ENCODE measurements around the gene INTS14. TPM values are rescaled to one million over a fixed set of nuclear protein-coding genes. Genes with fewer than 3 reads are reported as not detected.

INTS14 gene
- total and polyA plus RNA-seq, 9 of the 15 experiments (the other 6 are each of a cell fraction or from before 2014, with no cell fraction given), result 30.5 to 92.4 (median 46.5) TPM

DNA sequence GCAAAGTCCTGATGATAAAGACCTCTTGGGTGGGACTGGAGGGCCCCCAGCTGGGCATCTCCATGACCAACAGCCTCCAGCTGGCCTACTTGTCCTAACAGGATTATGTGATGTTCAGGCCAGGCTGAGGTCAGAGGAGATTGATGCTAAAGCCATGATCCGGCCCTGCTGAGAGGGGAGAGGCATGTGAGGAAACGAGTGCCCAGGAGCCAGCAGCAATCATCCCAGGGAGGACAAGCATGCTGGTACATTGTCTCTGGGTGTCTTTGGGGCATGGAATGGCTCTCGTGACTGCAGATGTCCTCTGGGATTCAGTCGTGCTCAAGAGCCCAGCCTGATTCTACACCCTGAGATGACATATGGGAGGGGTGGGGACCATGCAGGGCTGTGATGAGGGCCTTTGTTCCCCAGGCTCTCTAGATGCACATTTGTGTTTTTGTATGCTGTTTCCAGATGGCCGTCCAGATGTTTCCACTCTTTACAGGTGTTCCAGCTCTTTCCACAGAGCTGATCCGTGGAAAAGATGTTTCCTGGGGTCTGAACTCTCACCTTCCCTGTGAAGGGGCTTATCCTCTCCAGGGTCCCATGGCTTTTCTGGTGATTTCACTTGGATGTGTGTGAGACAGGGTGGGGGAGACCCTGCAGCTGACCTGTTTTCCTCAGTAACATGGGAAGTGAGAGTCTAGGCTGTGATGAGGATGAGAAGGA lies 31.0 kb upstream of the INTS14 start:
- Histone ChIP-seq H3K79me2 (ENCODE audit: control insufficient read depth, insufficient read depth, low read length) (no peaks in the 10 kb centered on the region), H2AFZ (ENCODE audit: low read depth, low read length) (no peak overlapping the region), H3K36me3 (ENCODE audit: control insufficient read depth, insufficient read depth, low read length) (no peaks in the 10 kb centered on the region), H3K4me1 (replicated peaks in 1 of 2; ENCODE audit: control insufficient read depth in 2 of 2, insufficient read depth in 2 of 2, low read length in 2 of 2) (peaks cover 3 to 7% of the 10 kb centered on the region in 2 experiments; a peak in 3 of 5 replicates), H3K27ac (ENCODE audit: extremely low read depth, low read depth, low read length) (no peak overlapping the region), H3K27me3 (ENCODE audit: control insufficient read depth in 2 of 2, insufficient read depth in 2 of 2, low read length in 2 of 2) (no peaks in the 10 kb centered on the region), H3K4me2 (ENCODE audit: insufficient read depth, low read length) (no peak overlapping the region), H3K9me1 (ENCODE audit: control insufficient read depth, insufficient read depth, low read length) (no peaks in the 10 kb centered on the region), H4K20me1 (replicated peaks; ENCODE audit: control insufficient read depth, insufficient read depth, low read length) (no peaks in the 10 kb centered on the region), H3K4me3 (no peak overlapping the region), H3K9ac (ENCODE audit: insufficient read depth in 1 of 2, low read depth in 2 of 2, low read length in 2 of 2) (peak overlapping the region in 1 of 2 experiments; percentile 60; a peak in 1 of 4 replicates), H3K9me3 (replicated peaks; ENCODE audit: control insufficient read depth, insufficient read depth, low read depth, low read length) (no peaks in the 10 kb centered on the region)
- FAIRE-seq (no peak), DNase-seq (ENCODE audit: extremely low read depth in 1 of 4, low spot score in 3 of 4) (no peak), ATAC-seq (peak; percentile 9; the same call in 1 of the 3 replicates)
- WGBS (ENCODE audit: insufficient coverage, low coverage, missing lambda C conversion rate), result 18% methylated on average over 6 of the region's 6 CpGs
- ChIA-PET CTCF (ENCODE audit: low intra/inter-chr PET ratio) (interaction anchor here (0.7 kb wide), 1 partner anchor 694 kb away, joined by 3 read pairs; no protein-coding TSS in a partner anchor), POLR2A (interaction anchor here (0.6 to 2.3 kb wide), 7 partner anchors 8 to 194 kb away, joined by 3 to 11 read pairs (median 4); partner anchors contain the start of gene SLC24A1)
- BruUV-seq (replicated peaks), result no TSS peak
- in situ Hi-C loops (cut with MboI) (loop anchor here (25.0 kb wide), 1 partner anchor 220 kb away; the partner anchor contains the start of gene RAB11A), intact Hi-C loops (cut with micrococcal nuclease) (no loop called here)
- TF ChIP-seq, protein P1, sequence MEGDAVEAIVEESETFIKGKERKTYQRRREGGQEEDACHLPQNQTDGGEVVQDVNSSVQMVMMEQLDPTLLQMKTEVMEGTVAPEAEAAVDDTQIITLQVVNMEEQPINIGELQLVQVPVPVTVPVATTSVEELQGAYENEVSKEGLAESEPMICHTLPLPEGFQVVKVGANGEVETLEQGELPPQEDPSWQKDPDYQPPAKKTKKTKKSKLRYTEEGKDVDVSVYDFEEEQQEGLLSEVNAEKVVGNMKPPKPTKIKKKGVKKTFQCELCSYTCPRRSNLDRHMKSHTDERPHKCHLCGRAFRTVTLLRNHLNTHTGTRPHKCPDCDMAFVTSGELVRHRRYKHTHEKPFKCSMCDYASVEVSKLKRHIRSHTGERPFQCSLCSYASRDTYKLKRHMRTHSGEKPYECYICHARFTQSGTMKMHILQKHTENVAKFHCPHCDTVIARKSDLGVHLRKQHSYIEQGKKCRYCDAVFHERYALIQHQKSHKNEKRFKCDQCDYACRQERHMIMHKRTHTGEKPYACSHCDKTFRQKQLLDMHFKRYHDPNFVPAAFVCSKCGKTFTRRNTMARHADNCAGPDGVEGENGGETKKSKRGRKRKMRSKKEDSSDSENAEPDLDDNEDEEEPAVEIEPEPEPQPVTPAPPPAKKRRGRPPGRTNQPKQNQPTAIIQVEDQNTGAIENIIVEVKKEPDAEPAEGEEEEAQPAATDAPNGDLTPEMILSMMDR (IDR thresholded peaks at IDR 0.05 in 2 of 3, conservative IDR thresholded peaks at IDR 0.05 in 1 of 3; ENCODE audit: insufficient read depth in 2 of 3, low read depth in 1 of 3, low read length in 3 of 3), result peak in 2 of 3 experiments; percentile 25 to 33; a peak in 1 of 6 replicates
- TF ChIP-seq TEAD4 (IDR thresholded peaks at IDR 0.05; ENCODE audit: low read length) (no peak), TEAD4 (CRISPR knock-in tag; IDR thresholded peaks at IDR 0.05; ENCODE audit: borderline replicate concordance) (no peak), RAD21 (CRISPR knock-in tag; conservative IDR thresholded peaks at IDR 0.05 in 1 of 2, IDR thresholded peaks at IDR 0.05 in 1 of 2) (peak; percentile 21 to 23; a peak in 3 of 4 replicates)
